Heart right ventricle (tissue), 16 donors: Measurements from ENCODE around the gene ATG4B. TPM values are rescaled to one million over a fixed set of nuclear protein-coding genes. Genes with fewer than 3 reads are reported as not detected.

Experiments
- ATAC-seq, 8 donors: fragments of 200-7000 bp; cut with Tn5 transposase; one replicate each; pipeline ENCODE4 v1.9.1; 2020; ENCODE audit warnings: mild to moderate bottlenecking in 8 of 8, moderate library complexity in 8 of 8, moderate number of reproducible peaks in 1 of 8
- DNase-seq, 2 donors: peaks; one replicate each; pipeline ENCODE4 v3.0.0-alpha.2; 2020
- H3K27ac ChIP-seq, 10 donors: fragments of 200-600 bp; sonication (generic) in 2 of 10; one replicate each; pipeline versions ENCODE4 v1.5.0 to v1.8.0; 2020 to 2022; ENCODE audit warnings: mild to moderate bottlenecking in 3 of 10
- H3K27me3 ChIP-seq, 7 donors: fragments of 200-600 bp; one replicate each; pipeline ENCODE4 v1.8.0; 2021 to 2022; ENCODE audit warnings: mild to moderate bottlenecking in 2 of 7
- H3K36me3 ChIP-seq, 9 donors: fragments of 200-600 bp; sonication (generic) in 1 of 9; one replicate each; pipeline versions ENCODE4 v1.5.0 to v1.8.0; 2020 to 2022; ENCODE audit warnings: mild to moderate bottlenecking in 2 of 9
- H3K4me1 ChIP-seq, 9 donors: fragments of 200-600 bp; sonication (generic) in 1 of 9; one replicate each; pipeline versions ENCODE4 v1.5.0 to v1.8.0; 2020 to 2022; ENCODE audit warnings: mild to moderate bottlenecking in 4 of 9
- H3K4me3 ChIP-seq, 10 donors: fragments of 200-600 bp; sonication (generic) in 2 of 10; one replicate each; pipeline versions ENCODE4 v1.5.0 to v1.8.0; 2020 to 2022; ENCODE audit warnings: mild to moderate bottlenecking in 7 of 10, moderate library complexity in 2 of 10
- H3K9me3 ChIP-seq, 11 donors: fragments of 200-600 bp in 10 of 11; sonication (generic) in 2 of 11; one replicate each; pipeline versions ENCODE4 v1.5.0 to v1.8.0; 2013 to 2022; ENCODE audit warnings: mild to moderate bottlenecking in 2 of 11, control low read depth in 1 of 11, moderate library complexity in 1 of 11
- CTCF ChIP-seq, 9 donors: fragments of 200-600 bp; sonication (generic) in 2 of 9; IDR thresholded peaks; one replicate each; pipeline versions ENCODE4 v1.5.0 to v1.8.0; 2021 to 2022; ENCODE audit warnings: antibody characterized with exemption in 9 of 9, mild to moderate bottlenecking in 5 of 9, moderate library complexity in 1 of 9
- WGBS, 2 donors: extraction: QIAGEN DNeasy Blood & Tissue Kit; methylation state at CpG; one replicate each; pipeline ENCODE4 v1.1.7; 2013; ENCODE audit warnings: inconsistent platforms in 1 of 2; 5-methylcytosine and 5-hydroxymethylcytosine counted together
- intact Hi-C, 10 donors: fragments of 100-400 bp; cut with DNase I; formaldehyde crosslinking; loops; one replicate each; pipeline versions ENCODE4 v1.11.1 to v1.14.2; 2022
- polyA plus RNA-seq, 2 donors: library from polyadenylated mRNA; stranded (reverse); fragments of 200-250 nt; gene quantifications; one replicate each; pipeline ENCODE4 v1.2.3, GENCODE V29; 2013
- total RNA-seq, 10 donors: library from RNA; stranded (reverse); fragmentation: NEBNext Ultra II Directional in 3 of 10; extraction: Animal tissue kit (Norgen Biotek cat#: 25700) in 3 of 10; gene quantifications; one replicate each; pipeline versions ENCODE4 v1.2.1 to v1.2.4, GENCODE V29; 2021 to 2023
- donor health status: Arrhythmogenic right ventricular cardiomyopathy.
- donor health status: ischemic (EF 13 %, LVEDD 7.1; RV severe dilation, severe dysfunction).
- donor health status: healthy with polysubstance abuse.
- donor health status: DM: no; HTN: yes; CAD: no.
- donor health status: DM: no; HTN: no; CAD: no.
- donor health status: ischemic (EF 25% LVEDD 6.9; RV normal size, moderate dysfunction).
- donor health status: ischemic (EF 25% LVEDD 5.7; RV mildly dilated, moderate dysfunction).
- donor health status: healthy.
- donor health status: DM: yes; HTN: yes; CAD: no.
- donor health status: Ischemic cardiomyopathy.
- donor health status: ischemic (EF 35%, LVEDD 5.7; RV mildly dilated, moderate dysfunction).
- donor health status: nonischemic (EF 11% LVEDD 7.7; RV severe dilation, severe dysfunction).
- donor health status: DM: yes; HTN: yes; CAD: no.
- donor health status: PGD.
- donor health status: ischemic (EF 29% LVEDD 5.4; RV normal size, mild dysfunction).
- donor health status: nonischemic (EF 23%, LVEDD 6.1; RV moderate dilation, normal function).

Gene ATG4B
- total and polyA plus RNA-seq, 12 donors, result 34.7 to 55.7 (median 42.8) TPM

DNA sequence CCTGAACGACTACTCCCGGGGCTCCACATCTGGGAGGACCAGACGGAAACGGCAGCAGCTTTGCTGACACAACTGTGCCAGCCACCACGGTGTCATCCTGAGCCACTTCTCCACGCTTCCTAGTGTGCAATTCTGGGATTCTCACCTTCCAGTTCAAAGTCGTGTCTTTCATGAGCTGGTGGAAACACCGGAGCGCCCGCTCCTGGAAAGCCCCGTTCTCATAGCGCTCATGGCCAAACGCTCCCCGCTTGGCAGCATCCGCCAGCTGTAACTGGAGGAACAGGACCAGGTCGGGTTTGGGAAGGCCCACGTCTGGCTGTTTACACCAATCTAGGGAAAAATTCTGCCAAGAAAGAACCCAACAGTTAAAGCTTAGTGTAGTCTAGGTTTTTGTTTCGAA lies 40.8 kb downstream of the ATG4B start:
- Histone ChIP-seq H3K4me1 (peaks cover 0 to 24% (median 8%) of the 10 kb centered on the region in 9 donors), H3K9me3 (no peaks in the 10 kb centered on the region), H3K4me3 (no peak overlapping the region), H3K27me3 (no peaks in the 10 kb centered on the region), H3K36me3 (peaks cover 0 to 87% (median 15%) of the 10 kb centered on the region in 9 donors), H3K27ac (no peak overlapping the region)
- TF ChIP-seq CTCF (IDR thresholded peaks at IDR 0.05), result no peak
- 94% methylated on average over 18 of the region's 18 CpGs for WGBS, 2 donors
- no peak for DNase-seq
- intact Hi-C loops, result no loop called here
- no peak for ATAC-seq

- no peaks in the 10 kb centered on the region for H3K27me3 ChIP-seq
- ATAC-seq (no peak), DNase-seq (no peak)
- H3K27ac ChIP-seq, result no peak overlapping the region
- H3K9me3 ChIP-seq, result no peaks in the 10 kb centered on the region
- peaks cover 0 to 22% (median 8%) of the 10 kb centered on the region in 9 donors for H3K4me1 ChIP-seq
- H3K4me3 ChIP-seq, result no peak overlapping the region
- TF ChIP-seq CTCF (IDR thresholded peaks at IDR 0.05), result no peak
- peaks cover 0 to 93% (median 15%) of the 10 kb centered on the region in 9 donors for H3K36me3 ChIP-seq
- intact Hi-C loops, result no loop called here
- WGBS, 2 donors, result 93 to 95% methylated on average over 22 of the region's 22 CpGs
Measured at GRCh38 chr2:241678784-241679540, 41.5 kb downstream of the ATG4B start.

GRCh38 chr2:241680044-241680443 lies 42.6 kb downstream of the ATG4B start:
- no peak for DNase-seq
- Histone ChIP-seq H3K4me1 (peaks cover 0 to 13% (median 8%) of the 10 kb centered on the region in 9 donors), H3K27me3 (no peaks in the 10 kb centered on the region), H3K27ac (no peak overlapping the region), H3K36me3 (peaks cover 0 to 96% (median 18%) of the 10 kb centered on the region in 9 donors), H3K4me3 (no peak overlapping the region), H3K9me3 (no peaks in the 10 kb centered on the region)
- ATAC-seq, result no peak
- TF ChIP-seq CTCF (IDR thresholded peaks at IDR 0.05), result no peak
- WGBS, 2 donors, result 90 to 93% methylated on average over 12 of the region's 12 CpGs
- intact Hi-C loops, result loop anchor here in 1 of 10 donors (10.0 kb wide), 1 partner anchor 55 kb away; the partner anchor contains the start of gene D2HGDH

- DNase-seq, result peak in 1 of 2 donors; percentile 26
- intact Hi-C loops, result loop anchor here in 1 of 10 donors (10.0 kb wide), 1 partner anchor 54 kb away; the partner anchor contains the start of gene D2HGDH
- ATAC-seq, result peak in 7 of 8 donors; percentile 40 to 80 (median 55)
- Histone ChIP-seq H3K9me3 (no peaks in the 10 kb centered on the region), H3K27ac (peak overlapping the region in 3 of 10 donors; percentile 7 to 36 (median 20)), H3K4me3 (no peak overlapping the region), H3K36me3 (peaks cover 0 to 93% (median 18%) of the 10 kb centered on the region in 9 donors), H3K4me1 (peaks cover 6 to 19% (median 12%) of the 10 kb centered on the region in 9 donors), H3K27me3 (no peaks in the 10 kb centered on the region)
- 83 to 86% methylated on average over 14 of the region's 14 CpGs for WGBS, 2 donors
- no peak for TF ChIP-seq CTCF (IDR thresholded peaks at IDR 0.05)
Measured at GRCh38 chr2:241680827-241681599, 43.5 kb downstream of the ATG4B start.
